Prostate gland (tissue), 2 donors: ENCODE data around the gene CAMSAP1. TPM values are rescaled to one million over a fixed set of nuclear protein-coding genes. Genes with fewer than 3 reads are reported as not detected.

Experiments
- DNase-seq: peaks from one replicate; pipeline ENCODE4 v3.0.0-alpha.2; 2019; ENCODE audit warnings: low spot score
- H3K27ac ChIP-seq, 2 donors: fragments of 200-600 bp; sonication (generic); 2 replicates each; pipeline ENCODE4 v1.5.1; 2017 to 2019
- H3K27me3 ChIP-seq: fragments of 200-600 bp; sonication (generic); replicated peaks from 2 replicates; pipeline ENCODE4 v1.5.1; 2019; ENCODE audit not compliant: insufficient read depth
- H3K36me3 ChIP-seq, 2 donors: fragments of 200-600 bp; sonication (generic); 1 replicate in 1 of 2; 2 replicates in 1 of 2; pipeline versions ENCODE4 v1.5.1 to v1.8.1; 2017 to 2019
- H3K4me1 ChIP-seq: fragments of 200-600 bp; sonication (generic); replicated peaks from 2 replicates; pipeline ENCODE4 v1.5.1; 2019
- H3K4me3 ChIP-seq, 2 donors: fragments of 200-600 bp; sonication (generic); 2 replicates each; pipeline ENCODE4 v1.5.1; 2017 to 2019
- H3K9me3 ChIP-seq: fragments of 200-600 bp; sonication (generic); 2 replicates; pipeline ENCODE4 v1.5.1; 2017
- POLR2A ChIP-seq: fragments of 450-650 bp; IDR thresholded peaks from one replicate; pipeline ENCODE4 v1.6.1; 2016; ENCODE audit warnings: antibody characterized with exemption, mild to moderate bottlenecking
- POLR2AphosphoS5 ChIP-seq: sonication (generic); formaldehyde crosslinking; IDR thresholded peaks from one replicate; pipeline ENCODE4 v1.6.1; 2017; ENCODE audit warnings: antibody characterized with exemption
- WGBS: methylation state at CpG from one replicate; pipeline ENCODE4 v1.1.5; 2018; 5-methylcytosine and 5-hydroxymethylcytosine counted together
- intact Hi-C: fragments of 100-400 bp; cut with DNase I; formaldehyde crosslinking; loops from one replicate; pipeline ENCODE4 v1.14.2; 2022
- total RNA-seq, 2 donors: library from RNA; depleted of rRNA; stranded (reverse); fragments of >200 nt; gene quantifications; one replicate each; pipeline ENCODE4 v1.1.0, GENCODE V29; 2016
- TF ChIP-seq, protein P1 (sequence below), 4 experiments: fragments of 200-600 bp in 2 of 4; fragments of 450-650 bp in 2 of 4; sonication (generic) in 2 of 4; IDR thresholded peaks; 1 replicate in 3 of 4; 2 replicates in 1 of 4; pipeline ENCODE4 v1.5.1; 2016 to 2019; ENCODE audit warnings: antibody characterized with exemption in 4 of 4, mild to moderate bottlenecking in 2 of 4, moderate library complexity in 2 of 4

CAMSAP1 gene
- total RNA-seq, 2 donors from 2014 or later = 28.3 to 86.6 TPM

DNA sequence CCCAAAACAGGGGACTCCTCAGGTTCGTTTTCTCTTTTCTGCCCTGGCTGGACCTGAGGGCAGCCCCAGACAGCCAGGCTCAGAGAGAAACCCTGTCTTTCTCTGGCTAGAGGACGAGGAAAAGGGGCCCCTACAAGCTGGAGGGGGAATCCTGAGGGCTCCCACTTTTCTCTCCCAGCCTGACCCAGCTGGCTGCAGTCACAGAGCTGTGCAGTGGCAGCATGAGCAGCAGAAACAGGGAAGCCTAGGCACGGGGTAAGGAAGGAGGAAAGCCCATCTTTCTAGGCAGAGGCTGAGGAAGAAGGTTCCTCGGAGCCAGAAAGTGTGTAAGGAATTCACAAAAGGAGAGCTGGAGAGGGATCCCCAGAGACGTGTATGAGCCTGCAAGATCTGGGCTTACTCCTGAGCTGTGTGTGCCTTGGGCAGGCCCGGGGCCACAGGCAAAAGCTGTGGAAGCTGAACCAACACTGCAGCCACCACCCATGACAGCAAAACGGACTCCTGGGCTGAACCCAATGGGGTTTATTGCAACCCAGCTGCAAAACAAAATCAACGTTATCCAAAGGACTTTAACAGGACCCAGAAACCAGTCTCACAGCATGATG lies 16.2 kb downstream of the CAMSAP1 start:
- peaks cover 12% of the 10 kb centered on the region for H3K4me1 ChIP-seq
- H3K27ac ChIP-seq = peak overlapping the region in 1 of 2 donors; percentile 45
- no peaks in the 10 kb centered on the region for H3K36me3 ChIP-seq
- intact Hi-C loops = no loop called here
- TF ChIP-seq, protein P1, sequence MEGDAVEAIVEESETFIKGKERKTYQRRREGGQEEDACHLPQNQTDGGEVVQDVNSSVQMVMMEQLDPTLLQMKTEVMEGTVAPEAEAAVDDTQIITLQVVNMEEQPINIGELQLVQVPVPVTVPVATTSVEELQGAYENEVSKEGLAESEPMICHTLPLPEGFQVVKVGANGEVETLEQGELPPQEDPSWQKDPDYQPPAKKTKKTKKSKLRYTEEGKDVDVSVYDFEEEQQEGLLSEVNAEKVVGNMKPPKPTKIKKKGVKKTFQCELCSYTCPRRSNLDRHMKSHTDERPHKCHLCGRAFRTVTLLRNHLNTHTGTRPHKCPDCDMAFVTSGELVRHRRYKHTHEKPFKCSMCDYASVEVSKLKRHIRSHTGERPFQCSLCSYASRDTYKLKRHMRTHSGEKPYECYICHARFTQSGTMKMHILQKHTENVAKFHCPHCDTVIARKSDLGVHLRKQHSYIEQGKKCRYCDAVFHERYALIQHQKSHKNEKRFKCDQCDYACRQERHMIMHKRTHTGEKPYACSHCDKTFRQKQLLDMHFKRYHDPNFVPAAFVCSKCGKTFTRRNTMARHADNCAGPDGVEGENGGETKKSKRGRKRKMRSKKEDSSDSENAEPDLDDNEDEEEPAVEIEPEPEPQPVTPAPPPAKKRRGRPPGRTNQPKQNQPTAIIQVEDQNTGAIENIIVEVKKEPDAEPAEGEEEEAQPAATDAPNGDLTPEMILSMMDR (IDR thresholded peaks at IDR 0.05) = no peak
- TF ChIP-seq POLR2AphosphoS5 (no peak), POLR2A (no peak)
- no peaks in the 10 kb centered on the region for H3K9me3 ChIP-seq
- DNase-seq = no peak
- H3K4me3 ChIP-seq = no peak overlapping the region
- WGBS = 26% methylated on average over 8 of the region's 8 CpGs
- no peaks in the 10 kb centered on the region for H3K27me3 ChIP-seq

- Histone ChIP-seq H3K4me1 (peaks cover 12% of the 10 kb centered on the region), H3K27ac (peak overlapping the region; percentile 21 to 45), H3K4me3 (no peak overlapping the region), H3K9me3 (no peaks in the 10 kb centered on the region), H3K36me3 (no peaks in the 10 kb centered on the region), H3K27me3 (no peaks in the 10 kb centered on the region)
- 30% methylated on average over 17 of the region's 18 CpGs for WGBS
- intact Hi-C loops = no loop called here
- peak; percentile 25 for DNase-seq
- TF ChIP-seq, protein P1 (IDR thresholded peaks at IDR 0.05) = no peak
- TF ChIP-seq POLR2AphosphoS5 = no peak
- TF ChIP-seq POLR2A = no peak
Observed at GRCh38 chr9:135890190-135891026, 16.9 kb downstream of the CAMSAP1 start.

- Histone ChIP-seq H3K9me3 (no peaks in the 10 kb centered on the region), H3K4me3 (no peak overlapping the region), H3K27me3 (no peaks in the 10 kb centered on the region), H3K27ac (peak overlapping the region; percentile 11 to 21), H3K4me1 (peaks cover 12% of the 10 kb centered on the region), H3K36me3 (no peaks in the 10 kb centered on the region)
- WGBS = 69% methylated on average over 19 of the region's 19 CpGs
- DNase-seq = no peak
- intact Hi-C loops = no loop called here
- no peak for TF ChIP-seq POLR2AphosphoS5
- TF ChIP-seq, protein P1 (IDR thresholded peaks at IDR 0.05) = no peak
- TF ChIP-seq POLR2A = no peak
Observed at GRCh38 chr9:135889564-135890189, 17.7 kb downstream of the CAMSAP1 start.

- peak overlapping the region; percentile 11 to 21 for H3K27ac ChIP-seq
- no peaks in the 10 kb centered on the region for H3K9me3 ChIP-seq
- no peaks in the 10 kb centered on the region for H3K27me3 ChIP-seq
- no peak overlapping the region for H3K4me3 ChIP-seq
- whole genome bisulfite sequencing = 54% methylated on average over 13 of the region's 13 CpGs
- intact Hi-C loops = no loop called here
- H3K4me1 ChIP-seq = peaks cover 12% of the 10 kb centered on the region
- no peaks in the 10 kb centered on the region for H3K36me3 ChIP-seq
- peak; percentile 33 for DNase-seq
- TF ChIP-seq, protein P1 (IDR thresholded peaks at IDR 0.05) = no peak
- peak; percentile 14 for TF ChIP-seq POLR2AphosphoS5
- no peak for TF ChIP-seq POLR2A
Observed at GRCh38 chr9:135888766-135889394, 18.5 kb downstream of the CAMSAP1 start.
